GM23248 (cell line): ENCODE data around the gene EGLN3.

Source experiments
- EZH2 ChIP-seq: fragments of 200-600 bp; sonication (generic); IDR thresholded peaks from 2 replicates; pipeline ENCODE4 v1.6.1; 2018; ENCODE audit warnings: antibody characterized with exemption, mild to moderate bottlenecking; ENCODE audit not compliant: insufficient read depth, poor library complexity, severe bottlenecking
- EZH2phosphoT487 ChIP-seq: fragments of 200-600 bp; sonication (generic); IDR thresholded peaks from 2 replicates; pipeline ENCODE4 v1.6.1; 2018; ENCODE audit warnings: antibody characterized with exemption, moderate library complexity, mild to moderate bottlenecking, low read depth; ENCODE audit not compliant: insufficient read depth

- TF ChIP-seq EZH2 = no peak
- no peak for TF ChIP-seq EZH2phosphoT487
These were observed 17.8 kb upstream of the EGLN3 start for GRCh38 chr14:33968722-33969121.
